ENCODE measurements around the gene FBXL20. TPM values are rescaled to one million over a fixed set of nuclear protein-coding genes. Genes with fewer than 3 reads are reported as not detected.

FBXL20 gene
- total and polyA plus RNA-seq, 10 of the 15 experiments (the other 5 are each of a cell fraction or from before 2014, with no cell fraction given): 1.2 to 8.3 (median 4.4) TPM

GRCh38 chr17:39244600-39245570, 156.5 kb downstream of the FBXL20 start:
- no TSS peak for BruUV-seq (replicated peaks)
- Histone ChIP-seq H3K9me3 (replicated peaks; ENCODE audit: control insufficient read depth, insufficient read depth, low read length) (no peaks in the 10 kb centered on the region), H3K79me2 (ENCODE audit: control insufficient read depth, insufficient read depth, low read length) (no peaks in the 10 kb centered on the region), H3K27ac (ENCODE audit: control insufficient read depth, insufficient read depth) (no peak overlapping the region), H4K20me1 (ENCODE audit: control insufficient read depth, insufficient read depth) (no peaks in the 10 kb centered on the region), H3K4me1 (ENCODE audit: control insufficient read depth, insufficient read depth, low read length) (peaks cover 9% of the 10 kb centered on the region), H3K4me2 (ENCODE audit: control insufficient read depth, insufficient read depth) (no peak overlapping the region), H3K4me3 (no peak overlapping the region), H3K9ac (ENCODE audit: control insufficient read depth, insufficient read depth, low read length) (no peak overlapping the region), H3K27me3 (replicated peaks in 1 of 2; ENCODE audit: control insufficient read depth in 2 of 2, insufficient read depth in 2 of 2, low read length in 1 of 2) (no peaks in the 10 kb centered on the region; a peak in 2 of 4 replicates), H2AFZ (ENCODE audit: control insufficient read depth, low read depth, low read length) (peak overlapping the region; percentile 37; the same call in 1 of the 2 replicates), H3K36me3 (ENCODE audit: control insufficient read depth in 2 of 2, insufficient read depth in 2 of 2, low read length in 1 of 2) (no peaks in the 10 kb centered on the region)
- ChIA-PET POLR2A (interaction anchor here (0.7 to 2.7 kb wide), 4 partner anchors 39 to 59 kb away, joined by 3 to 10 read pairs (median 6); partner anchors contain the start of gene RPL19), RAD21 (ENCODE audit: unreplicated experiment) (interaction anchor here (0.6 to 4.0 kb wide), 22 partner anchors 10 to 889 kb away, joined by 3 to 90 read pairs (median 4); partner anchors contain the start of genes ARL5C and RPL19), CTCF (interaction anchor here (0.6 to 21.3 kb wide), 49 partner anchors 8 to 456 kb away, joined by 3 to 658 read pairs (median 5); partner anchors contain the start of genes CDK12, LASP1NB, PLXDC1 and RPL19), SMC1A (ENCODE audit: uncharacterized antibody, unreplicated experiment) (interaction anchor here (0.6 to 3.5 kb wide), 25 partner anchors 9 to 303 kb away, joined by 3 to 76 read pairs (median 4); partner anchors contain the start of gene RPL19)
- WGBS (ENCODE audit: insufficient coverage, insufficient replicate concordance, low lambda C conversion rate, missing lambda C conversion rate): 46% methylated on average over 6 of the region's 6 CpGs
- peak; percentile 40 for DNase-seq (ENCODE audit: low read depth, low spot score)
- peak; percentile 82; the same call in 1 of the 2 replicates for TF ChIP-seq HDGF (IDR thresholded peaks at IDR 0.05)
- 0 out of 2 replicates have a peak, but pooled peaks have one; percentile 3 for TF ChIP-seq EED (IDR thresholded peaks at IDR 0.05; ENCODE audit: low read depth)
- peak; percentile 90 for TF ChIP-seq RAD21 (IDR thresholded peaks at IDR 0.05; ENCODE audit: insufficient read depth, low read depth, low read length)
- no peak for TF ChIP-seq MTA3 (IDR thresholded peaks at IDR 0.05; ENCODE audit: borderline replicate concordance, low read length)
- no peak for TF ChIP-seq STAT3 (IDR thresholded peaks at IDR 0.05; ENCODE audit: low read depth, low read length)
- 0 out of 2 replicates have a peak, but pooled peaks have one; percentile 45 for TF ChIP-seq ZNF207 (IDR thresholded peaks at IDR 0.05; ENCODE audit: borderline replicate concordance)
- no peak for TF ChIP-seq RELB (IDR thresholded peaks at IDR 0.05; ENCODE audit: low read depth)
- no peak for TF ChIP-seq EP300 (IDR thresholded peaks at IDR 0.05; ENCODE audit: borderline replicate concordance in 1 of 2, control insufficient read depth in 1 of 2, low read depth in 2 of 2, low read length in 2 of 2)
- peak; percentile 90 to 97 (median 94); a peak in 5 of 6 replicates for TF ChIP-seq CTCF (IDR thresholded peaks at IDR 0.05 in 2 of 3, conservative IDR thresholded peaks at IDR 0.05 in 1 of 3; ENCODE audit: control insufficient read depth in 2 of 3, extremely low read depth in 1 of 3, insufficient read depth in 1 of 3, low read depth in 3 of 3, low read length in 3 of 3)
- TF ChIP-seq POU2F2 (IDR thresholded peaks at IDR 0.05; ENCODE audit: borderline replicate concordance, low read depth, low read length): 0 out of 3 replicates have a peak, but pooled peaks have one; percentile 22
- peak; percentile 88 for TF ChIP-seq SMC3 (IDR thresholded peaks at IDR 0.05; ENCODE audit: borderline replicate concordance, low read length)
- no peak for TF ChIP-seq FOS (IDR thresholded peaks at IDR 0.05; ENCODE audit: borderline replicate concordance, extremely low read depth, insufficient read length)
- peak; percentile 50; the same call in 1 of the 2 replicates for TF ChIP-seq YY1 (IDR thresholded peaks at IDR 0.05; ENCODE audit: low read depth, low read length)
- intact Hi-C loops (cut with micrococcal nuclease; ENCODE audit: unreplicated experiment): loop anchor here (1.0 to 5.0 kb wide), 3 partner anchors 38 to 262 kb away; partner anchors contain the start of gene PLXDC1
- peak; percentile 84 for FAIRE-seq
- in situ Hi-C loops (cut with MboI): loop anchor here (5.0 kb wide), 1 partner anchor 38 kb away; no protein-coding TSS in a partner anchor
- ATAC-seq: peak; percentile 96

Data from GM12878 (cell line).